GM13976 (cell line): ENCODE measurements around the gene ATP10A.

Source experiments
- DNase-seq: peaks from one replicate; pipeline ENCODE4 v3.0.0; 2012; ENCODE audit warnings: low spot score
- CTCF ChIP-seq: IDR thresholded peaks from 2 replicates; pipeline ENCODE4 v1.5.1; 2012; ENCODE audit warnings: borderline replicate concordance, mild to moderate bottlenecking; ENCODE audit not compliant: insufficient read depth; ENCODE audit errors: extremely low read depth, missing control alignments, control extremely low read depth
- in situ Hi-C: fragments of 300-500 bp; cut with MboI; formaldehyde crosslinking; loops from one replicate; pipeline ENCODE4 v1.12.0; 2022; ENCODE audit warnings: low sequenced_read_pairs, mixed read lengths, inconsistent platforms; ENCODE audit not compliant: unreplicated experiment

The ATP10A gene

GRCh38 chr15:25894371-25894902, 31.3 kb upstream of the ATP10A start:
- no peak for DNase-seq
- no peak for TF ChIP-seq CTCF
- in situ Hi-C loops, result no loop called here

GRCh38 chr15:25893596-25893995, 30.5 kb upstream of the ATP10A start:
- no peak for DNase-seq
- in situ Hi-C loops, result no loop called here
- TF ChIP-seq CTCF, result no peak

GRCh38 chr15:25892126-25892525, 29.0 kb upstream of the ATP10A start:
- no peak for DNase-seq
- TF ChIP-seq CTCF, result no peak
- in situ Hi-C loops, result no loop called here

- in situ Hi-C loops, result no loop called here
- no peak for TF ChIP-seq CTCF
- DNase-seq, result no peak
These were observed 28.0 kb upstream of the ATP10A start for GRCh38 chr15:25891081-25891480.

- DNase-seq, result no peak
- in situ Hi-C loops, result no loop called here
- no peak for TF ChIP-seq CTCF
These were observed 27.4 kb upstream of the ATP10A start for GRCh38 chr15:25890529-25890928.

- no peak for TF ChIP-seq CTCF
- in situ Hi-C loops, result no loop called here
- no peak for DNase-seq
These were observed 24.7 kb upstream of the ATP10A start for GRCh38 chr15:25887870-25888269.

- in situ Hi-C loops, result no loop called here
- DNase-seq, result no peak
- no peak for TF ChIP-seq CTCF
These were observed 23.5 kb upstream of the ATP10A start for GRCh38 chr15:25886498-25887140.
